Thyroid gland (tissue), 4 donors: Measurements from ENCODE around the gene C6orf52.

ENCODE experiments used
- POLR2A ChIP-seq, 2 donors: fragments of 450-650 bp; IDR thresholded peaks; one replicate each; pipeline ENCODE4 v1.6.1; 2017; ENCODE audit warnings: antibody characterized with exemption in 2 of 2, mild to moderate bottlenecking in 2 of 2, moderate library complexity in 1 of 2
- TF ChIP-seq, protein P1 (sequence below), 6 experiments: fragments of 200-600 bp in 3 of 6; fragments of 450-650 bp in 3 of 6; sonication (generic) in 3 of 6; IDR thresholded peaks; one replicate each; pipeline ENCODE4 v1.5.1; 2016 to 2019; ENCODE audit warnings: antibody characterized with exemption in 6 of 6, mild to moderate bottlenecking in 2 of 6, inconsistent platforms in 1 of 6, moderate library complexity in 1 of 6

DNA sequence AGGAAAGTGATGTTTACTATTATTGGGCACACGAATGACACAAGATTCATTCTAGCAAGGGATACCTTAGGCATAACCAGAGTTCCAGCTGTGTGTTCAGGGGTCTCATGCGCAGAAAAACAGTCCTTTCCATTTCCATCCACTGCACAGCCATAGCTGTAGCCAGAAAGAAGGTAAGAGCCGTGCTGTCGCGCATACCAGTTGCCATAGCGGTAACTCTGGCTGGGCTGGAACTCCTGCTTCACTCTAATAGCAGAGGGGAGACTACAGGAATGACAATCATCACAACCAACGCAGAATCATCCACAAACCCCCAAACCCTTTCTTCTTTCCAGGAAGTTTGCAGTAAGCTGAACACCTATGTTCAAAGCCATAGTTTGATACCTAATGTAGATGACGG is 7.5 kb downstream of the C6orf52 start:
- no peak for TF ChIP-seq POLR2A (IDR thresholded peaks at IDR 0.05)
- TF ChIP-seq, protein P1, sequence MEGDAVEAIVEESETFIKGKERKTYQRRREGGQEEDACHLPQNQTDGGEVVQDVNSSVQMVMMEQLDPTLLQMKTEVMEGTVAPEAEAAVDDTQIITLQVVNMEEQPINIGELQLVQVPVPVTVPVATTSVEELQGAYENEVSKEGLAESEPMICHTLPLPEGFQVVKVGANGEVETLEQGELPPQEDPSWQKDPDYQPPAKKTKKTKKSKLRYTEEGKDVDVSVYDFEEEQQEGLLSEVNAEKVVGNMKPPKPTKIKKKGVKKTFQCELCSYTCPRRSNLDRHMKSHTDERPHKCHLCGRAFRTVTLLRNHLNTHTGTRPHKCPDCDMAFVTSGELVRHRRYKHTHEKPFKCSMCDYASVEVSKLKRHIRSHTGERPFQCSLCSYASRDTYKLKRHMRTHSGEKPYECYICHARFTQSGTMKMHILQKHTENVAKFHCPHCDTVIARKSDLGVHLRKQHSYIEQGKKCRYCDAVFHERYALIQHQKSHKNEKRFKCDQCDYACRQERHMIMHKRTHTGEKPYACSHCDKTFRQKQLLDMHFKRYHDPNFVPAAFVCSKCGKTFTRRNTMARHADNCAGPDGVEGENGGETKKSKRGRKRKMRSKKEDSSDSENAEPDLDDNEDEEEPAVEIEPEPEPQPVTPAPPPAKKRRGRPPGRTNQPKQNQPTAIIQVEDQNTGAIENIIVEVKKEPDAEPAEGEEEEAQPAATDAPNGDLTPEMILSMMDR (IDR thresholded peaks at IDR 0.05), result no peak
